HG03108 (cell line): ENCODE data around the gene WFDC8.
"Not testable (repeated sequence)": the region's sequence is repeated elsewhere in the genome, so short reads cannot be mapped to it uniquely, and the experiment has no call there.

Source experiments
- ATAC-seq: cut with Tn5 transposase; IDR thresholded peaks from one replicate; pipeline ENCODE4 v1.9.1; 2021; ENCODE audit warnings: moderate library complexity; ENCODE audit not compliant: unreplicated experiment

WFDC8 gene

DNA sequence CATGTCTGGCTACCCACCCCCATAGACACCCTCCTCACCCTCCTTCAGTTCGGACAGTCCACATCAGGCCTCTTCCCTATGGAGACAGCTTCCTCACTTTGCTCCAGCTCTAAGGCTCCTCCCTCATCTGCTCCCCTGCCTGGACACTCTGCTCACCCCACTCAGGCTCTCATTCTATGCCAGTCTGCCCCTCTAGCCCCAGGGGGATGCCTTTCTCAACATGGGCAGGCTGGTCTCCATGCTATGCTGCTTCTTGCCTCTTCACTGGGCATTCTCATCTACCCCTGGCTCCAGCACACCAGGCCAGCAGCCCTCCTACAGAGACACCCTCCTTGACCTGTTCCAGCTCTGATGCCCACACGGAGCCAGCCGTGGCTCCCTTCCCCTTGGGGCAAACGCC lies at the start of gene WFDC8:
Gene WFDC8, minus strand, starts transcription at position 101 of the 400 bp plus-strand sequence. Its CDS starts 37 bp downstream, at position 64.
- ATAC-seq = no peak

DNA sequence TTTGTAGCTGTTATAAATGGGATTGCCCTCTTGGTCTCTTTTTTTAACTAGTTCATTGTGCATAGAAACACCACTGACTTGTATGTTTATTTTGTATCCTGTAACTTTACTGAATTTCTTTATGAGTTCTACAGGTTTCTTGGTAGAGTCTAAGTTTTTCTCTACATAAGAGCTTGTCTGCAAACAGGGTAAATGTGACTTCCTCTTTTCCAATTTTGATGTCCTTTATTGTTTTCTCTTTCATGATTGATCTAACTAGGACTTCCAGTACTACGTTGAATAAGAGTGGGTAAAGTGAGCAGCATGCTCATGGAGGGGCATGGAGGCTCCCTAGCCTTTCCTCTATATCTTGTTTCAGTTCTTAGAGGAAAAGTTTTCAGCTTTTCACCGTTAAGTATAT lies 47.5 kb upstream of the WFDC8 start:
- ATAC-seq = no peak

DNA sequence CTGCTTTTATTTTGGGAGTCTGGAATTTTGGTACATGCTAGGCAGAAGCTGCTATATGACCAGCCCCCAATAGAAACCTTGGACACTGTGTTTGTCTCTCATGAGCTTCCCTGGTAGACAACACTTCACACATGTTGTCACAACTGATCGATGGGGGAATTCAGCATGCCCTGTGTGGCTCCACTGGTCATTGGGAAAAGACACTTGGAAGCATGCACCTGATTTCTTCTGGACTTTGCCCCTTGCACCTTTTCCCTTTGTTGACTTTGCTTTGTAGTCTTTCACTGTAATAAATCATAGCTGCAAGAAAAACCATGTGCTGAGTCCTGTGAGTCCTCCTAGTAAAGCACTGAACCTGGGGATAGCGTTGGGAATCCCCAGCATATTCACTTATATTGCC lies 42.5 kb upstream of the WFDC8 start:
- ATAC-seq = no peak

DNA sequence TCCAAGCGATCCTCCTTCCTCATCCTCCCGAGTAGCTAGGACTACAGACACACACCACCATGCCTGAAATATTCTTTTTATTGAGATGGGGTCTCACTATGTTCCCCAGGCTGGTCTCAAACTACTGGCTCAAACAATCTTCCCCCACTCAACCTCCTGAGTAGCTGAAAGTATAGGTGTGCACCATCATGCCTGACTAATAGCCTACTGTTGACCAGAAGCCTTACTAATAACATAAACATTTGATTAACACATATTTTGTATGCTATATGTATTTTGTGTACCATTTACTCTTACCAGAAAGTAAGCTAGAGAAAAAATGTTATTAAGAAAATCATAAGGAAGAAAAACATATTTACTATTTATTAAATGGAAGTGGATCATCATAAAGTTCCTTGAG lies 38.5 kb upstream of the WFDC8 start:
- no peak for ATAC-seq

DNA sequence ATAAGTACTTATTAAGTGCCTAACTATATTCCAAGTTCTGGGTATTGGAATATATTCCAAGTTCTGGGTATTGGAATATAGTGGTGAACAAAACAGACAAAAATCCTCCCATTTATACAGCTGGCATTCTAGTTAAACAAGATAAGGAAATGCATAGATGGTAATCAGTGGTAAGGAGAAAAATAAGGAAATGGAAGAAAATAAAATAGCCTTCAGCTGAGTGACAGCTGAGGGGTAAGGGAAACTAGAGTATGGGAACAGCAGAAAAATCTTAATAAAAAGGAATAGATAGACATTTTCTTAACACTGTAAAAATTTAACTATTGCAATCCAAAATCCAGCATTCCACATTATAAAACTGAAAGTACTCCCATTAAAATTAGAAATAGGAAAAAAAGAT lies 33.2 kb upstream of the WFDC8 start:
- no peak for ATAC-seq

DNA sequence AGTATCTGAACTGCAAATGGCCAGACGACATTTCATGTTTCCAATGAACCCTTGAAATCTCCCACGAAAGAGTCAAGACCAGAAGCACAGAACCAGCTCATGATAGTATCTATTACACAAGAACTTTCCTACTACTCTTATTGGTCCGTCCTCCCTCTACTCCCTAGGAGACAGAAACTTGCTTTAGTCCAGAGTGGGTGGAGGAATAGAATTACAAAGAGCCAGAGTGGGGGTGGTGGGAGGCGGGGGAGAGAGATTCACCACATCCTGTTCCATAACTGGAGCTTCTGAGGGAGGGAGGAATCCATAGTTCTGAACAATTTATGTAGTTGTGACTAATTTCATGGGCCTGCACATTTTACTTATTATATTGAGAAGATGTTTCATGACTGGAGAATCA lies 32.0 kb upstream of the WFDC8 start:
- ATAC-seq = no peak

DNA sequence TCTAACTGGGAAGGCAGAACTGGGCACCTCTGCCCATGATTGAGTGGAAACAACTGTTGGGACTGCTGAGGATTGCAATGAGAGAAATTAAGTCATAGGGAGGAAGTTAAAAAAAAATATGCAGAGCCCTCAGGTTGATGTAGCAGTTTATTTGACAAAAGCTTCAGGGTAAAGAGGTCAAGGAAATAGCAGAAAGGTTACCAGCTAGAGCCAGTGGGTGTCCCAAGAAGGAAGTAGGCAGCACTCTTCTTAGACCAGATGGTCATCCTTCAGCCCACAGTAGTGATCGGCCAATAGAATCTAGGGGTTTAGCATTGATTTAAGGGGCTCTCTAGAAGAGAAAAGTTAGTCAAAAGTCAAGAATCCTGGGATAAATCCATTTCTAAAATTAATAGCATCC lies 28.7 kb upstream of the WFDC8 start:
- ATAC-seq = no peak

DNA sequence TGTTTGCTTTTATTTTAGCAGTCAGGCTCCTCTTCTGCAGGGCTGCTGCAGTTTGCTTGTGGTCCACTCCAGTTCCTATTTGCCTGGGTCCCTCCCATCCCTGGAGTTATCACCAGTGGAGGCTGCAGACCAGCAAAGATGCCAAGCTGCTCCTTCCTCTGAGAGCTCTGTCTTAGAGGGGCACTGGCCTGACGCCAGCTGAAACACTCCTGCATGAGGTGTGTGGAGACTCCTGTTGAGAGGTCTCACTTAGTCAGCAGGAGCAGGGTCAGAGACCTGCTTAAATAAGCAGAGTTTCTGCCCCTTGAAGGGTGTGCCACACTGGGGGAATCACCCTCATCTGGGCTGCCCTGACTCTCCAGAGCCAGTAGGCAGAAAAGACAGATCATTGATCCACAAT lies 16.2 kb upstream of the WFDC8 start:
- ATAC-seq = no peak

DNA sequence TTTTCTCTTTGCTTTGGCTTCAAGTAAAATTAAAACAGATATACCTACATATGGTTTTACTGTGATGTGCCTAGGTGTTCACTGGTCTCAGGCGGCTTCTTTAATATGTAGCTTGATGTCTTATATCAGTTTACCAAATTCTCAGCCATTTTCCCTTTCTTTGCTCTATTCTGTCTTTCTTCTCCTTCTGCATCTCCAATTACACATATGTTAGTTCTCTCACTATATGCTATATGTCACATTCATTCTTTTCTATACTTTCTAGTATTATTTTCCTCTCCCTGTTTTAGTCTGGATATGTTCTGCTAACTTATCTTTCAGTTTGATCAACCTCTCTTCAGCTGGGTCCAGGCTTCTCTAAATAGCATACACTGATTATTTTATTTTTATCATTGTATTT lies 14.4 kb upstream of the WFDC8 start:
- no peak for ATAC-seq

DNA sequence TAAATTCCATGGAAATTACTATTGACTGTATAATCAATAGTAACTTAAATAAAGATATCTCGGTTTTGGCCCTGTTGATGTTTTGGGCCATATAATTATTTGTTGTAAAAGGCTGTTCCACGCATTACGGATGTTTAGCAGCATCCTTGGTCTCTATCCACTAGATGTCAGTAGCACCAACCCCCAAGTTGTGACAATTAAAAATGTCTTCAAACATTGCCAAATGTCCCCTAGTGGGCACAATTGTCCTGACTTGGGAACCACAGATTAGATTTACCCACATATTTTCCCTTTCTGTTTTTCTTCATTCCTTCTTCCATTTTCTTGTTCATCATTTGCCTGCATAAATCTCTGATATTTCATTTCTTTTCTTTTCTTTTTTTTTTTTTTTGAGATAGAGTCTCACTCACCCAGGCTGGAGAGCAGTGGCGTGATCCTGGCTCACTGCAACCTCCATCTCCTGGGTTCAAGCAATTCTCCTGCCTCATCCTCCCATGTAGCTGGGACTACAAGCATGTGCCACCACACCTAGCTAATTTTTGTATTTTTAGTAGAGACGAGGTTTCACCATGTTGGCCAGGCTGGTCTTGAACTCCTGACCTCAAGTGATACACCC lies 13.6 kb upstream of the WFDC8 start:
- no peak for ATAC-seq

DNA sequence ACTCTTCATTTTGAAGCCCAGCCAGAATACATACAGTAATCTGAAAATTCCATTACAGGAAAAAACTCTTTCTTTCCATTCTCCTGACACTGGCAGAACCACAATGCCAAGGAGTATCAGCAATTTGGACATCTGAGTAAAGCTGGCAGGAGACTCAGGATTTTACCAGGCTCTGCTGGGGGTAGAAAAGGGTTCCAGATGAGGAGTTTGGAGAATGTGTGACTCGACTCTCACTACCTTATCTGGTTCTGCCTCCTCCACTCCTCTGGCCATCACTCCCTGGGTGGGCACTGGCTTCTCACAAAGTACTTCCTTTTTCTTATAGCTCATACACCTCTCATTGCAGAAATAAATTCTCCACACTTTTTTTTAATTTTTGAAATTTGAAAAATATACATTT lies 10.6 kb upstream of the WFDC8 start:
- no peak for ATAC-seq

DNA sequence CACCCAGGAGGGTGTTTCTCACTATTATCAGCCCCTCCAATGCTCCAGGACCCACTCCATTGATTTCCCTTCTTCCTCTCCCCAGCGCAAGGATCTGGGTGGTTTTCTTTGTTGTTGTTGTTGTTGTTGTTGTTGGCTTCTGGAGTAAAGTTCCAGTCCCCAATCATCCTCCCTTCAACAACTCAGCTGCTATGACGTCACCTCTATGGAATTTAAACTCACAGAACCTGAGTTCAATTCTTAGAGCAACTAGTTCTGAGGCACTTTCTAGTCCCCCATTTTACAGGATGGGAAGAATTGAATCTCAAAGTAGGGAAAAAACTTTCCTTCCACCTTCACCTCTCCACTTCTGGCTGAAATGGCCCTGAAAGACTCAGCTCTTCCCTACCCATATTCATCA lies 9.7 kb upstream of the WFDC8 start:
- ATAC-seq = no peak

DNA sequence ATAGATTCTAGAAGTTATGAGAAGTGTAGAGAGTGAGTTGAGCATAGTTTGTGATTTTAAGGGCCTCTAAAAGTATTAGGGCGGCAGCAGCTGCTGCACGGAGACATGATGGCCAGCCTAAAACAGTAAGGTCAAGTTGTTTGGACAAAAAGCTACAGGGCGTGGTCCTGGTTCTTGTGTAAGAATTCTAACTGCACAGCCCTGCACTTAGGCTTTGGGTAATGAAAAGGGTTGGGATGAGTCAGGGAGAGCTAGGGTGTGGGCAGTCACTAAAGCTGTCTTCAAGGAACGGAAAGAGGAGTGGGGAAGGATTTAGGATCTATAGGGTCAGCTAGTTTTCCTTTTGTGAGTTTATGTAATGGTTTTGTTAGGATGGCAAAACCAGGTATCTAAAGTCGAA lies 6.9 kb upstream of the WFDC8 start:
- not testable (repeated sequence) for ATAC-seq

DNA sequence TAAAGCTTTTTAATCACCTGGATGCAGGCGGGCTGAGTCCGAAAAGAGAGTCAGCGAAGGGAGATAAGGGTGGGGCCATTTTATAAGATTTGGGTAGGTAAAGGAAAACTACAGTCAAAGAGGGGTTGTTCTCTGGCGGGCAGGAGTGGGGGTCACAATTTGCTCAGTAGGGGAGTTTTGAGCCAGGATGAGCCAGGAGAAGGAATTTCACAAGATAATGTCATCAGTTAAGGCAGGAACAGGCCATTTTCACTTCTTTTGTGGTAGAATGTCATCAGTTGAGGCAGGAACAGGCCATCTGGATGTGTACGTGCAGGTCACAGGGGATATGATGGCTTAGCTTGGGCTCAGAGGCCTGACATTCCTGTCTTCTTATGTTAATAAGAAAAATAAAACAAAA lies 5.2 kb upstream of the WFDC8 start:
- not testable (repeated sequence) for ATAC-seq

DNA sequence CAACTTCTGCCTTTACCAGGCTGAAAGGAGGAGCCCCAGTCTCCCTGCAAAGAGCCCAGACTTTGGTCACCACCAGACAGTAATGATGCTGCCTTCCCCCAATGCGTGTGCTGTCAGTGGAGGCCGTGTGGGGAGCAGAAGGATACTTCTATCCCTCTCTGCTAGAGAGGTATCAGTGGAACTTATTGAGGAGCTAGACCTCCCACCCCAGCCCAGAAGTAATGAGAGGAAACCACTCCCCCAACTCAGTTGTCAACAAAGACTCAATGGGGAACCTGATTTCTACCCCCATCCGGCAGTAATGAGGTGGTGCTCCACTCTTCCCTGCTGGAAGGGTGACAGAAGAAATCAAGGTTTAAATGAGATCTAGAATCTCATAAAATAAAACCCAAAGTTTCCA lies 4.4 kb upstream of the WFDC8 start:
- ATAC-seq = no peak

DNA sequence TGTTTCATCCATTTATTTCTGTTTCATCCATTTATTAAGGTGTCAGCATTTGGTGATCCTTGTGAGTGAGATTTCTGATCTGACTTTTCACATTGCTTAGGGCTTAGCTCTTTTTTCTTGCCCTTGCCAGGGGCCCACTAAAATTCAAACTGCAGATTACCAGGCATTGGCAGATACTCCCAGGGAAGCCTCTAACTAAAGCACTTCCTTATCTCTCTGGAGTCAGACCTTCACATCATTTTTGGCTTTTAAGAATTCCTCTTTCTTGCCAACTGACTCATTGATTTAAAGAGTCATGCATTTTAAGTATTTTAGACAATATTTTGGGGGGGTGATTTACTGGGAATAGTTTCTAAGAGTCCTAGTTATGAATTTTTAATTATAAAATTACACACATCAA lies 2.6 kb upstream of the WFDC8 start:
- ATAC-seq = no peak

DNA sequence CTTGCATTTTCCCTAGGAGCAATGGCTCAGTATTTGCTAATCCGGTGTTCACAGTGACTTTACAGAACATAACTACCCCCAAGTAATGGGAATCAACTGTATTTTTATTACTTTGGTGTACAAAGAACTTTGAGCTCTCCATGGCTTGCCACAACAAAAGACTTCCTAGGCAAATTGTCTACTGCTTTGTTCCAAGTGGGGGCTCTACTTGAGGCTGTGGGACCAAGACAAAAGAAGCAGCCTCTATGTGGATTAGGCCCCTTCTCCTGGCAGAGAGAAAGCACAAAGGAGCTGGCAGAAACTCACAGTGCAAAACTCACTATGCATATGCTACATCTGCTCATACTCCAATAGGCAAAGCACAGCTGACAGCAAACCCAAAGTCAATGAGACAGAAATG lies 853 bp downstream of the WFDC8 start:
- no peak for ATAC-seq

DNA sequence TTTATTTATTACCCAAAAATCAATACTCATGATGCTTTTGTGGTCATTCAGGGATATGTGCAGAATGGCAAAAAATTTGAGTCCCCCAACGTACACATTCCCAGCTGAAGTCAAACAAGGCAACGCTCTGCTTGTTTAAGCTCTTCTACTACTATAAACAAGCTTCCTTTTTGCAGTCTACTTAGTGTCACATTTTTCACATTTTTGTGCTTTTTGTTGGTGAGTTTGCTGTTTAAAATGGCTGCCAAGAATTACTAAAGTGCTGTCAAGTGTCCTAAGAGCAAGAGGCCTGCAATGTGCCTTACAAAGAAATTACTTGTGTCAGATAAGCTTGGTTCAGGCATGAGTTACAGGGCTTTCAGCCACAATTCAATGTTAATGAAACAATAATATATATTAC lies 2.1 kb downstream of the WFDC8 start:
- ATAC-seq = no peak

DNA sequence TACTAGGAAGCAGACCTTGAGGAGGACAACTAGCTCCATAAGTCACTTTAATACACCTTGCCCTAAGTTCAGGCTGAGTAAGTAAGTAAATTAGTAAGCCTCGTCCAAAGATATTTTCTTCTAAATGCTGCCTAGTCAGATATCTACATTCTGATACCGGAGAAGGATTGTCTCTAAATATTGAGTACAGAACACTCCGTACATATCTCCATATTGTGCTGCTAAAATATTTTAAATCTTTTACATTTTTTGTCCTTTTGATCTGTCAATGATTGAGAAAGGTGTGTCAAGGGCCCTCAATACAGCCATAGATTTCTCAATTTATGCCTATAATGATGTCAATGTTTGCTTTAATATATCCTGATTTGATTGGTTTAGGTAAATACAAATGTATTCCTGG lies 3.2 kb downstream of the WFDC8 start:
- no peak for ATAC-seq

DNA sequence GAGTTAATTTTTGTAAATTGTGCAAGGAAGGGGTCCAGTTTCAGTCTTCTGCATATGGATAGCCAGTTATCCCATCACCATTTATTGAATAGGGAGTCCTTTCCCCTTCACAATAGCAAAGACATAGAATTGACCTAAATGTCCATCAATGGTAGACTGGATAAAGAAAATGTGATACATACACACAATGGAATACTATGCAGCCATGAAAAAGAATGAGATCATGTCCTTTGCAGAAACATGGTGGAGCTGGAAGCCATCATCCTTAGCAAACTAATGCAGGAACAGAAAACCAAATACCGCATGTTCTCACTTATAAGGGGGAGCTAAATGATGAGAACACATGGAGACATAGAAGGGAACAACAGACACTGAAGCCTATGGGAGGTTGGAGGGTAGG lies 9.4 kb downstream of the WFDC8 start:
- not testable (repeated sequence) for ATAC-seq

DNA sequence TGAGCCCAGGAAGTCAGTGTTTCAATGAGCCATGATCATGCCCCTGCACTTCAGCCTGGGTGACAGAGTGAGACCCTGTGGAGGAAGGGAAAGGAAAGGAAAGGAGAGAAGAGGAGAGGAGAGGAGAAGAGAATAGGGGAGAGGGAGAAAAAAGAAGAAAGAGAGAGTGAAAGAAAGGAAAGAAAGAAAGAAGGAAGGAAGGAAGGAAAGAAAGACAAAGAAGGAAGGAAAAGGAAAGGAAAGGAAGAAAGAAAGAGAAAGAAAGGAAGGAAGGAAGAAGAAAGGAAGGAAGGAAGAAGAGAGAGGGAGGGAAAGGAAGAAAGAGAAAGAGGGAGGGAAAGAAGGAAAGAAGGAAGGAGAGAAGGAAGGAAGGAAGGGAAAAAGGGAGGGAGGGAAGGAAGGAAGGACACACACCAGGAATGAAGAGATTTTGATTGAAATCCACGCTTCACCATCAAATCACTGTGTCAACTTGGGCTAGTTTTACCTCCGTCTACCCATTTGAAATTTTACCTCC lies 14.3 kb downstream of the WFDC8 start:
- ATAC-seq = no peak

DNA sequence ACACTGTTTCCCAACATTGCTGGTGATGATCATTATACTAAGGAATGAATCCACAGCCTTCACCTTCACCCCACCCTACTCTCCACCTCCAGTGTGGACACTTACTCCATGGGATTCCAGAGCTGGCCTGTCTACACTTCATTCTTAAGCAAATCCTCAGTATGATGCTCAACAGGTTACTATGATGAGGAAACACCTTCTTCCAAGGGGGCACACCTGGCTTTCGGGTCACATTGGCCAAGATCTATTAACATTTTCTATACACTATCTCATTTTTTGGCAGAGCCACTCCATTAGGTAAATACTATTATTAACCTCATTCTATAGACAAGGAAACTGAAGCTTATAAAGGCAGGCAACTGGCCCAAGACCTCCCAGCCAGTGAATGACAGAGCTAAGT lies 23.9 kb downstream of the WFDC8 start:
- ATAC-seq = no peak

DNA sequence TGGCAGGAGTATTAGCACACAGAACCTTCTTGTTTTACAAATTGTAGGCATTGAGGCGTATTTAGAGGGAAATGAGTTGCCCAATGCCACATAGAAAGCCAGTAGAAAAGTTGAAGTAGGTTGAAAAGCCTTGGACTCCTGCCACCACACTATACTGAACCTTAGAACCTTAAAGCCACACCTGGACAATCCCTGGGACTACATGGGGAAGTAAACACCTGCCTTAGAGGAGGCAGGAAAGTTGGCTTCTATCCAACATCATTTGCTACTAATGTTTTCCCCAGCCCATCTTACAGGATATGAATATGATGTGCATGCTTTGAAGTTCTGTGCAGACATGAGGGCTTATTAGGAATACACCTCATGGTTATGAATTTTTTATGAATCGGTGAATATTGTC lies 26.6 kb downstream of the WFDC8 start:
- no peak for ATAC-seq
